ENCODE measurements around the gene TYROBP.

The TYROBP gene

GRCh38 chr19:35882114-35882832 lies 25.8 kb downstream of the TYROBP start:
- no peaks in the 10 kb centered on the region for H3K9me3 ChIP-seq (ENCODE audit: low read length)
- H3K27ac ChIP-seq (ENCODE audit: low read depth, low read length, poor library complexity, severe bottlenecking): no peak overlapping the region
- peaks cover 4% of the 10 kb centered on the region; the same call in 1 of the 2 replicates for H3F3A ChIP-seq (ENCODE audit: insufficient read depth, low read length)
- 0 out of 2 replicates have a peak overlapping the region, but pooled peaks have one; percentile 25 for H2AFZ ChIP-seq (ENCODE audit: low read length)
- H3K79me2 ChIP-seq (ENCODE audit: insufficient read depth, low read length): no peaks in the 10 kb centered on the region
- peaks cover 5% of the 10 kb centered on the region for H3K4me1 ChIP-seq (ENCODE audit: insufficient read depth, low read length, severe bottlenecking)
- TF ChIP-seq EZH2 (IDR thresholded peaks at IDR 0.05; ENCODE audit: borderline replicate concordance, low read length) (no peak), CTCF (IDR thresholded peaks at IDR 0.05; ENCODE audit: low read length) (peak; percentile 47)
- H4K20me1 ChIP-seq (ENCODE audit: insufficient read depth, low read length): no peaks in the 10 kb centered on the region
- H3K4me2 ChIP-seq (ENCODE audit: low read length): no peak overlapping the region
- peak overlapping the region; percentile 34; the same call in 1 of the 2 replicates for H3K9ac ChIP-seq (ENCODE audit: low read length)
- no peak overlapping the region for H3K4me3 ChIP-seq (ENCODE audit: low read depth, low read length, poor library complexity, severe bottlenecking)
- no peaks in the 10 kb centered on the region for H3K27me3 ChIP-seq (ENCODE audit: insufficient read depth, low read length)
- peaks cover 6% of the 10 kb centered on the region; the same call in 1 of the 2 replicates for H3K36me3 ChIP-seq (ENCODE audit: insufficient read depth, low read length)
- no peaks in the 10 kb centered on the region for H3K9me2 ChIP-seq (ENCODE audit: low read depth, low read length)

- Histone ChIP-seq H3K4me3 (ENCODE audit: low read depth, low read length, poor library complexity, severe bottlenecking) (no peak overlapping the region), H3K4me1 (ENCODE audit: insufficient read depth, low read length, severe bottlenecking) (peaks cover 5% of the 10 kb centered on the region), H3K9me3 (ENCODE audit: low read length) (no peaks in the 10 kb centered on the region), H3K27me3 (ENCODE audit: insufficient read depth, low read length) (no peaks in the 10 kb centered on the region), H3K9me2 (ENCODE audit: low read depth, low read length) (no peaks in the 10 kb centered on the region), H3K4me2 (ENCODE audit: low read length) (no peak overlapping the region), H3K36me3 (ENCODE audit: insufficient read depth, low read length) (no peaks in the 10 kb centered on the region), H2AFZ (ENCODE audit: low read length) (no peak overlapping the region), H3K9ac (ENCODE audit: low read length) (no peak overlapping the region), H3F3A (ENCODE audit: insufficient read depth, low read length) (peaks cover 4% of the 10 kb centered on the region; the same call in 1 of the 2 replicates), H3K27ac (ENCODE audit: low read depth, low read length, poor library complexity, severe bottlenecking) (no peak overlapping the region), H3K79me2 (ENCODE audit: insufficient read depth, low read length) (no peaks in the 10 kb centered on the region), H4K20me1 (ENCODE audit: insufficient read depth, low read length) (no peaks in the 10 kb centered on the region)
- TF ChIP-seq EZH2 (IDR thresholded peaks at IDR 0.05; ENCODE audit: borderline replicate concordance, low read length) (no peak), CTCF (IDR thresholded peaks at IDR 0.05; ENCODE audit: low read length) (no peak)
Observed at GRCh38 chr19:35879770-35880317, 28.3 kb downstream of the TYROBP start.

GRCh38 chr19:35879068-35879467 lies 29.0 kb downstream of the TYROBP start:
- no peak overlapping the region for H3K4me2 ChIP-seq (ENCODE audit: low read length)
- H3K9me3 ChIP-seq (ENCODE audit: low read length): no peaks in the 10 kb centered on the region
- no peak overlapping the region for H3K27ac ChIP-seq (ENCODE audit: low read depth, low read length, poor library complexity, severe bottlenecking)
- no peak for TF ChIP-seq EZH2 (IDR thresholded peaks at IDR 0.05; ENCODE audit: borderline replicate concordance, low read length)
- TF ChIP-seq CTCF (IDR thresholded peaks at IDR 0.05; ENCODE audit: low read length): no peak
- peaks cover 5% of the 10 kb centered on the region for H3K4me1 ChIP-seq (ENCODE audit: insufficient read depth, low read length, severe bottlenecking)
- no peak overlapping the region for H3K4me3 ChIP-seq (ENCODE audit: low read depth, low read length, poor library complexity, severe bottlenecking)
- H2AFZ ChIP-seq (ENCODE audit: low read length): no peak overlapping the region
- H3K36me3 ChIP-seq (ENCODE audit: insufficient read depth, low read length): no peaks in the 10 kb centered on the region
- no peaks in the 10 kb centered on the region for H3K27me3 ChIP-seq (ENCODE audit: insufficient read depth, low read length)
- H4K20me1 ChIP-seq (ENCODE audit: insufficient read depth, low read length): no peaks in the 10 kb centered on the region
- peaks cover 4% of the 10 kb centered on the region; the same call in 1 of the 2 replicates for H3F3A ChIP-seq (ENCODE audit: insufficient read depth, low read length)
- H3K9ac ChIP-seq (ENCODE audit: low read length): no peak overlapping the region
- H3K9me2 ChIP-seq (ENCODE audit: low read depth, low read length): no peaks in the 10 kb centered on the region
- no peaks in the 10 kb centered on the region for H3K79me2 ChIP-seq (ENCODE audit: insufficient read depth, low read length)

Data from OCI-LY1 (cell line).